Prostate gland (tissue), 2 donors: Measurements from ENCODE around the gene MGAT5.

Experiments used
- POLR2A ChIP-seq: fragments of 450-650 bp; IDR thresholded peaks from one replicate; pipeline ENCODE4 v1.6.1; 2016; ENCODE audit warnings: antibody characterized with exemption, mild to moderate bottlenecking
- POLR2AphosphoS5 ChIP-seq: sonication (generic); formaldehyde crosslinking; IDR thresholded peaks from one replicate; pipeline ENCODE4 v1.6.1; 2017; ENCODE audit warnings: antibody characterized with exemption
- TF ChIP-seq, protein P1 (sequence below), 4 experiments: fragments of 200-600 bp in 2 of 4; fragments of 450-650 bp in 2 of 4; sonication (generic) in 2 of 4; IDR thresholded peaks; 1 replicate in 3 of 4; 2 replicates in 1 of 4; pipeline ENCODE4 v1.5.1; 2016 to 2019; ENCODE audit warnings: antibody characterized with exemption in 4 of 4, mild to moderate bottlenecking in 2 of 4, moderate library complexity in 2 of 4

- TF ChIP-seq, protein P1, sequence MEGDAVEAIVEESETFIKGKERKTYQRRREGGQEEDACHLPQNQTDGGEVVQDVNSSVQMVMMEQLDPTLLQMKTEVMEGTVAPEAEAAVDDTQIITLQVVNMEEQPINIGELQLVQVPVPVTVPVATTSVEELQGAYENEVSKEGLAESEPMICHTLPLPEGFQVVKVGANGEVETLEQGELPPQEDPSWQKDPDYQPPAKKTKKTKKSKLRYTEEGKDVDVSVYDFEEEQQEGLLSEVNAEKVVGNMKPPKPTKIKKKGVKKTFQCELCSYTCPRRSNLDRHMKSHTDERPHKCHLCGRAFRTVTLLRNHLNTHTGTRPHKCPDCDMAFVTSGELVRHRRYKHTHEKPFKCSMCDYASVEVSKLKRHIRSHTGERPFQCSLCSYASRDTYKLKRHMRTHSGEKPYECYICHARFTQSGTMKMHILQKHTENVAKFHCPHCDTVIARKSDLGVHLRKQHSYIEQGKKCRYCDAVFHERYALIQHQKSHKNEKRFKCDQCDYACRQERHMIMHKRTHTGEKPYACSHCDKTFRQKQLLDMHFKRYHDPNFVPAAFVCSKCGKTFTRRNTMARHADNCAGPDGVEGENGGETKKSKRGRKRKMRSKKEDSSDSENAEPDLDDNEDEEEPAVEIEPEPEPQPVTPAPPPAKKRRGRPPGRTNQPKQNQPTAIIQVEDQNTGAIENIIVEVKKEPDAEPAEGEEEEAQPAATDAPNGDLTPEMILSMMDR (IDR thresholded peaks at IDR 0.05), result no peak
- no peak for TF ChIP-seq POLR2A
- no peak for TF ChIP-seq POLR2AphosphoS5
Observed at GRCh38 chr2:134379722-134380121, 125.8 kb downstream of the MGAT5 start.
